Measurements from ENCODE around the gene CELA3A. TPM values are rescaled to one million over a fixed set of nuclear protein-coding genes. Genes with fewer than 3 reads are reported as not detected.
A peak's percentile ranks its signal among the peaks of the same experiment; 100 is the strongest.

CELA3A gene
- total RNA-seq, 2 donors from 2014 or later, result 37,316 to 51,622 TPM

- no peak for TF ChIP-seq POLR2A (IDR thresholded peaks at IDR 0.05)
- TF ChIP-seq CTCF (IDR thresholded peaks at IDR 0.05), result no peak
Measured at GRCh38 chr1:22040286-22040623, 38.8 kb downstream of the CELA3A start.

GRCh38 chr1:22041505-22041904 lies 40.0 kb downstream of the CELA3A start:
- WGBS, 2 donors, result 83 to 89% methylated on average over 1 of the region's 1 CpG
- intact Hi-C loops (cut with DNase I), result no loop called here

More at GRCh38 chr1:22040286-22040623, 38.8 kb downstream of the CELA3A start:
- intact Hi-C loops (cut with DNase I), result no loop called here
- Histone ChIP-seq H3K4me3 (no peak overlapping the region), H3K4me1 (peaks cover 9% of the 10 kb centered on the region), H3K9me3 (no peaks in the 10 kb centered on the region), H3K36me3 (replicated peaks in 1 of 2; ENCODE audit: insufficient read depth in 1 of 2, low read depth in 2 of 2) (no peaks in the 10 kb centered on the region), H3K27ac (peak overlapping the region in 2 of 4 donors; percentile 24 to 36), H3K27me3 (no peaks in the 10 kb centered on the region)
- ATAC-seq (no peak), DNase-seq (no peak)
- WGBS, 2 donors, result 85 to 97% methylated on average over 5 of the region's 5 CpGs

GRCh38 chr1:22043198-22043769 lies 41.8 kb downstream of the CELA3A start:
- Histone ChIP-seq H3K36me3 (replicated peaks in 1 of 2; ENCODE audit: insufficient read depth in 1 of 2, low read depth in 2 of 2) (no peaks in the 10 kb centered on the region), H3K4me3 (no peak overlapping the region), H3K4me1 (peaks cover 9% of the 10 kb centered on the region), H3K27ac (no peak overlapping the region), H3K9me3 (no peaks in the 10 kb centered on the region), H3K27me3 (no peaks in the 10 kb centered on the region)
- no peak for TF ChIP-seq POLR2A (IDR thresholded peaks at IDR 0.05)
- no peak for TF ChIP-seq CTCF (IDR thresholded peaks at IDR 0.05)
- intact Hi-C loops (cut with DNase I), result no loop called here
- ATAC-seq (no peak), DNase-seq (no peak)
- WGBS, 2 donors, result 54 to 72% methylated on average over 3 of the region's 3 CpGs

More at GRCh38 chr1:22041505-22041904, 40.0 kb downstream of the CELA3A start:
- ATAC-seq (no peak), DNase-seq (no peak)
- TF ChIP-seq POLR2A (IDR thresholded peaks at IDR 0.05) (no peak), CTCF (IDR thresholded peaks at IDR 0.05) (no peak)
- Histone ChIP-seq H3K9me3 (no peaks in the 10 kb centered on the region), H3K36me3 (replicated peaks in 1 of 2; ENCODE audit: insufficient read depth in 1 of 2, low read depth in 2 of 2) (no peaks in the 10 kb centered on the region), H3K27me3 (no peaks in the 10 kb centered on the region), H3K4me1 (peaks cover 9% of the 10 kb centered on the region), H3K4me3 (no peak overlapping the region), H3K27ac (no peak overlapping the region)

GRCh38 chr1:22044690-22045420 lies 43.4 kb downstream of the CELA3A start:
- intact Hi-C loops (cut with DNase I), result no loop called here
- DNase-seq (no peak), ATAC-seq (no peak)
- no peak overlapping the region for H3K4me3 ChIP-seq
- H3K27me3 ChIP-seq, result no peaks in the 10 kb centered on the region
- H3K36me3 ChIP-seq (replicated peaks in 1 of 2; ENCODE audit: insufficient read depth in 1 of 2, low read depth in 2 of 2), result no peaks in the 10 kb centered on the region
- peaks cover 4% of the 10 kb centered on the region for H3K4me1 ChIP-seq
- 78 to 90% methylated on average over 3 of the region's 3 CpGs for WGBS, 2 donors
- TF ChIP-seq CTCF (IDR thresholded peaks at IDR 0.05) (no peak), POLR2A (IDR thresholded peaks at IDR 0.05) (no peak)
- no peak overlapping the region for H3K27ac ChIP-seq
- H3K9me3 ChIP-seq, result no peaks in the 10 kb centered on the region
